GM19397 (cell line): ENCODE measurements around the gene COASY.

Experiments used
- ATAC-seq: cut with Tn5 transposase; IDR thresholded peaks from one replicate; pipeline ENCODE4 v1.9.1; 2021; ENCODE audit warnings: mild to moderate bottlenecking, moderate library complexity; ENCODE audit not compliant: unreplicated experiment

Gene COASY

GRCh38 chr17:42571435-42572225 is 9.7 kb downstream of the COASY start:
- no peak for ATAC-seq

GRCh38 chr17:42573095-42573494 is 11.1 kb downstream of the COASY start:
- ATAC-seq = no peak

- no peak for ATAC-seq
These were observed 12.5 kb downstream of the COASY start for GRCh38 chr17:42574463-42574862.

GRCh38 chr17:42577140-42577531 is 15.2 kb downstream of the COASY start:
- ATAC-seq = no peak

- ATAC-seq = peak; percentile 60
These were observed 15.8 kb downstream of the COASY start, which contains the start of gene PSMC3IP for GRCh38 chr17:42577532-42578281. TSS of gene PSMC3IP (minus strand) at chr17:42577729. CDS start at chr17:42577686, 43 bp downstream.

GRCh38 chr17:42578282-42578869 is 16.4 kb downstream of the COASY start:
- peak; percentile 51 for ATAC-seq

GRCh38 chr17:42579794-42580551 is 18.0 kb downstream of the COASY start:
- no peak for ATAC-seq

GRCh38 chr17:42581744-42582270 is 19.9 kb downstream of the COASY start:
- no peak for ATAC-seq

- no peak for ATAC-seq
These were observed 22.9 kb downstream of the COASY start for GRCh38 chr17:42584880-42585279.

- ATAC-seq = no peak
These were observed 23.4 kb downstream of the COASY start for GRCh38 chr17:42585353-42585752.

GRCh38 chr17:42586514-42587230 is 24.7 kb downstream of the COASY start:
- ATAC-seq = peak; percentile 54

GRCh38 chr17:42590886-42591285 is 28.9 kb downstream of the COASY start:
- no peak for ATAC-seq

- no peak for ATAC-seq
These were observed 29.5 kb downstream of the COASY start for GRCh38 chr17:42591411-42591810.

GRCh38 chr17:42596386-42596785 is 34.4 kb downstream of the COASY start:
- ATAC-seq = no peak

- no peak for ATAC-seq
These were observed 37.0 kb downstream of the COASY start for GRCh38 chr17:42598905-42599304.

GRCh38 chr17:42603318-42603717 is 41.4 kb downstream of the COASY start:
- no peak for ATAC-seq

- ATAC-seq = no peak
These were observed 45.8 kb downstream of the COASY start for GRCh38 chr17:42607769-42608168.

GRCh38 chr17:42608305-42609181 is 46.6 kb downstream of the COASY start:
- ATAC-seq = peak; percentile 23

- peak; percentile 87 for ATAC-seq
These were observed 47.4 kb downstream of the COASY start, which contains the start of the genes RETREG3 and TUBG1 for GRCh38 chr17:42609182-42609813. TSS of gene RETREG3 (minus strand) at chr17:42609374. CDS start at chr17:42609324, 50 bp downstream. TSS of gene TUBG1 (plus strand) at chr17:42609683. CDS start at chr17:42609738, 55 bp downstream.
